KG1 (cell line): ENCODE results near the gene GALNT12.

Source experiments
- DNase-seq: peaks from one replicate; lab custom pipeline; 2025; lab: John Stamatoyannopoulos, UW

The GALNT12 gene

DNA sequence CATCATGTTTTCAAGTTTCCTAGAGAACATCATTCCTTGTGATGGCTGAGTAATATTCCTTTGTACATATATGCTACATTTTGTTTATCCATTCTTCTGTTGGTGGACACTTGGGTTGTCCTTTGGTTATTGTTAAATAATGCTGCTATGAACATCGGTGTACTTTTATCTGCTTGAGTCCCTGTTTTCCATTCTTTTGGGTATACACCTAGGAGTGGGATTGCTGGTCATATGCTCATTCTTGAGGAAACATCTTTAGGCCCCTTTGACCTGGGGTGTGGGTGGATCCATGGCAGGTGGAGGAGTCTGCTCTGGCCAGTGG lies 25.3 kb downstream of the GALNT12 start:
- no peak for DNase-seq

DNA sequence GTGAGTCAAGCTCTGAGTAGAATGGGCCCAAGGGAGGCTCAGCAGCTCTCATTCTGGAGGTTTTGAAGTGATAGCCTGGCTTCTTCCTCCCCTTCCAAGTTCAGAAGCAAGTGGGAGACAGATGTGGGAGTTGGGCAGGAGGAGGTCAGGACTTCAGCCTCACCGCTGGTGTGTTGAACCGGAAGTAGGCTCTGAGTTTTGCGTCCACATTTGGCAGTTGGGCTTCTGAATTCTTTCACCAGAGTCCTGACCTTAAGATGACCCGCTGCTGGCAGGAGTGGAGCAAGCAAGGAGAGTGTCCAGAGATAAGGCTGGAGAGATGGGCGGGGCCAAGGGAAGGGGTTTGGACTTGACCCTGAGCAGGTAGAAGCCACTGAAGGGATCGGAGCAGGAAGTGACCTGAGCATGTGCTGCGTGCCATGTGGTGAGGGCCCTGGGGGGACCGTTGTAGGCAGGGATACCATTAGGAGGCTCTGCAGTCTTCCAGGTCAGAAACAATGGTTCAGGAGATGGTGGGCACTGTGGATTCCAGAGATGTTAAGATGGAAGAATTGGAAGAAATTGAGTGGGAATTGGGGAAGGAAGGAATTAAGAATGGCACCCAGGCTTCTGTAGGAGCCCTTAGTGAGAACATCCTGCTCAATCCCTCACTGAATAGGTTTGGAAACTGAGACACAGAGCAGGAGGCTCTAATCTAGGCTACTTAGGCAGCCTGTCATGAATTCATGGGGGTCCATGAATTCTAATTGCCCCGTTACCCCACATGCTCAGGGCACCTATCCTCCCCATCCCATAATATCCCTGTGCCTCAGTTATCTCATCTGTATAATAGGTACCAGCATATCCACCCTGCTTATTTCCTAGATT lies 25.9 kb downstream of the GALNT12 start:
- DNase-seq, result no peak

DNA sequence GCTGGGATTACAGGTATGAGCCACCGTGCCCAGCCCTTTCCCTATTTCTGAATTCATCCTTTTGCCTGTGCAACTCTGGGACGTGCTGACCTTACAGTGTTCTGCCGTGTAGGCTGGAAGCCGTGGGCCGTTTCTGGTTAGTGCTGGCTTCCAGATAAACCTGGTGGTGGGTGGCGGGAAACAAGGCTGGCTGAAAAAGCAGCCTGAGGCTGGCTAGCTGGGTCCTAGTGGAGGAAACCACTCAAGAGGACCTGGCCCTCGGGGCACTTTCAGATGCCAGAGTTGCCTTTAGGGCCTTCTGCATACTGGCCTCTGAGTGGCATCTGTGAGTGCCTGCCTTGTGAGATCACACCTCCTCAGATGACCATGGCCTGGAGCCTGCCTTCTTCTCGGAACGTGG lies 26.9 kb downstream of the GALNT12 start:
- no peak for DNase-seq

DNA sequence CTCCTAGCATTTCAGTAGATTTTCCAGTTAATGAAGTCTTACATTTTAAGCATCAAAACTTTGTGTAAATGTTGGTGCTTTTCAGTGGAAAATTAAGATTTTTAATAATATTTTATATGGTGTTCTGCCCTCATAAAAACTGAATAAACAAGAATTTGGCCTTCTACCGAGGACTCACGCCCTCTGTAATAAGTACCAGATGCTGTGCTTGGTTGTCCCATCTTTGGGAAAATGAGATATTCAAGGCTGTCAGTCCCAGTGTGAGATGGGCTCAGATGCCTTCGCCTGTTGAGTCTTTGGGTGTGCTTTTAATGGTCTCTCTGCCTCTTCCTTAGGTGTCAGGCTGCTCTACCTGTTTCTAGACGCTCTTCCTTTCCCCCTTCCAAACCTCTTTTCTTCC lies 28.7 kb downstream of the GALNT12 start:
- no peak for DNase-seq

DNA sequence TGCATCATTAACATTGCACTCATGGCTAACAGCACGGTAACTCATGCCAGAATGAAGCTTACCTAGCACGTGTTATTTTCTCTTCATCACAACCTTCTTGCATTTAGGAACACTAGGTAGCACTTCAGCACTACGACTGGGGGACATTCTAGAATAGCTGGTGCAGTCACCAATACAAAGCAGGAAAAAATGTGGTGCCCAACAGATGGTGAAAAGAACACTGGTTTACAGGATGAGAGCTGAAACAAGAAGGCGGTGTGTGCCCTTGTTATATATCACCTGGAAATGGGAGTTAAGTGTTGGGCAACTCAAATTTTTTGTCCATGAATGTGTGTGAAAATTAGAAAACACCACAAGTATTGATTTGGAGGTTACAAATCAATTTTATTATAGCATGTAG lies 30.0 kb downstream of the GALNT12 start:
- DNase-seq, result no peak

DNA sequence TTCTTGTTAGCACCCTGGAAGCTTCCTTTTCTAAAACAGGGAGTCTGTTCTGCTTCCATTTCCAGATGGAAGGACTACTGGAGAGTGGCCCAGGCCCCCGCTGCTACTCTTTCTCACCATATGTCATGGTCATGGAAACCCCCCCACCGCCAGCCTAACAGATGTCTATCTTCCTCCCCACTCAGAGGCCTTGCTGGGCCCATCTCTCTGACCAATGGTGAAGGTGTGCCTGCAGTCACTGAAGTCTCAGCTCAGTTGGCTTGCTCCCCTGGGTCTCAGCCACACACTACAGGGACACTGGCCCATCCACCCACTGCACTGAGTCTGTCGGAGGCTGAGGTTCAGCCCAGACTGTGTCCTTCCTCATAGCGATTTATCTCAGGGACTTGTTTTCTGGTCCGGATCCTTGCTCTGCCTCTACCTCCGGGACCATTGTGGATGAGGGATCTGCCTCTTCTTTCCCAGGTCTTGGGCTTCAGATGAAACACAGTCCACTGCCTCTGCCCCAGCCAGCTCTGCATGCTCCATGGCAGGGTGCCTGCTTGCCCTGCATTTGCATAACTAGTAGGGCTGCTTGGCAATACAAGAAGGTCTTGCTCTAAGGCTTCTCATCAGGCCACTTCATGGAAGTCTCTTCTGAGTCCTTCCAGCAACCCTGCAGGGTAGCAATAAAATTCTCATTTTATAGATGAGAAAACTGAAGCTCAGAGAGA lies 30.8 kb downstream of the GALNT12 start:
- no peak for DNase-seq

DNA sequence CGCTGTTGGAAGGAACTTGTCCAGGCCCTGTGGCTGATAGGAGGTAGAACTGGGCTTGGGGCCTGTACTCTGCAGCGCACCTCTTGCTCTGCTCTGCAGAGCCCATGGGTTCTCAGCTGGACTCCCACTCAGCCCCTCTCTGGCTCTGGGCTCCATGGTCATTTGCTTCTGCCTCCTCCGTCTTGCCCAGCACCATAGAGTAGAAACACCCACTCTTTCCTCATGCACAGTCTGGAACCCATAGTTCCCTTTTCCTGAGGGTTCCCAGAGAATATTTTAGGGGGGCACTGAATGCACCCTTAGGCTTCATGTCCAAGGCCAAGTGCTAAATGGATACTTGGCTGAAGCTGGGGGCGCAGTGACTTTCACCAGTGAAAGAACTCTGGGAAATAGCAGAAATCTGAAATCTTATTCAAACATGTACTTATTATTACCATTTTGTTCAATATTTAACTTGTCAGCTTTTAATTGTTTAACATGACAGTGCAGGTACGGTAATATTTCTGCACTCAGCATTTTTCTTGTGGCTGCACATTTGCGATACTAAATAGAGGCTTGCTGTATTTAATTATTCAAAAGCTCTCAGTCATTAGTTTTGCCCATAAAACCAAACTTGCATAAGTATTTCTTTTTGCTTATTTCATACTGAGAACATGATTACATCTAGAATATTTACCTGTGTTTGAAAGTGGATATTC lies 31.5 kb downstream of the GALNT12 start:
- DNase-seq, result no peak

DNA sequence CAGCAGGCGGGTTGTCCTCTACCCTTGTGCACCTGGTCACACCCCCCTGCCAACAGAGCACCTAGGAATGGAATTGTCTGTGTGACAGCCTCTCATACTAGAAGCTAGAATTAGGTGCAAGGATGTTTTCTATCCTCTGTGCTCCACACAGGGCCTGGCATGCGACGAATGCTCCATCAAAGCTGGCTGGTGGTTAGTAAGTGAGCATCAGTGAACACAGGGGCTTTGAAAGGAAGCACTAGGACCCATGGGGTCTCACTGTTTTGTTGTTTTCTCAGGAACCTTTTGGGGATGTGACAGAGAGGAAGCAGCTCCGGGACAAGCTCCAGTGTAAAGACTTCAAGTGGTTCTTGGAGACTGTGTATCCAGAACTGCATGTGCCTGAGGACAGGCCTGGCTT lies 32.3 kb downstream of the GALNT12 start:
- DNase-seq, result no peak

DNA sequence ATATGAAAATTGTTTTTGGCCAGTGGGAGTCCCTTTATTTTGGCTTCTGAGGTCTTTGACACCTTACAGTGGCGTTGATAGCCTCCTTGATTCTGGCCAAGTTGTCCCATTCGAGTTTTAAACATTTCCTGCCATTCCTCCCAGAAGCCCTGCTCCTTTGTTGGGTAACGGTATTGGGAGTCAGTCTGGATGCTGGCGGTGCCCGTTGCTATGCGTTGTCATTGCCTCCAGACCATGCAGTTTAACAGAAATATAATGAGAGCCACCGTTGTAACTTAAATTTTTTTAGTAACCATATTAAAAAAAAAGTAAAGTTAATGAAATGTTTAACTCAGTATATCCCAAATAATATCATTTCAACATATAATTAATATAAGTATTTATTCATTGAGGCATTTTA lies 35.0 kb downstream of the GALNT12 start:
- DNase-seq, result no peak

DNA sequence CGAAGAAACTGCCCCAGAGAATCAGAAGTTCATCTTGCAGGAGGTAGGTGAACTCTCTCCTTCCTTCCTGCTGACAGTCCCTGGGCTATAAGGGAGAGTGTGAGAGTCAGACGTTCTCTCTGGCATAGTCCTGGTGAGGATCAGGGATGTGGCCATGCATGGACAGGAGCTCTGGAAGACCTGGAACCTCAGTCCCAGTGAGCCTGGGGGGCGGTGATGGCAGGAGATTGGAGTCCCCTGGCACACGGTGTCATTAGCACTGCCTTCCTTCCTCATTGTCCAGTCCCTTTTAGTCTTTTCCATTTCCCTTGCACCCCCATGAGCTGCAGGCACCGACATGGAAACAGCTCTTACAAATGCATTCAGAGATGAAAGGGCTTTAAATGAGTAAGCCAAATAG lies 38.6 kb downstream of the GALNT12 start:
- DNase-seq, result no peak

DNA sequence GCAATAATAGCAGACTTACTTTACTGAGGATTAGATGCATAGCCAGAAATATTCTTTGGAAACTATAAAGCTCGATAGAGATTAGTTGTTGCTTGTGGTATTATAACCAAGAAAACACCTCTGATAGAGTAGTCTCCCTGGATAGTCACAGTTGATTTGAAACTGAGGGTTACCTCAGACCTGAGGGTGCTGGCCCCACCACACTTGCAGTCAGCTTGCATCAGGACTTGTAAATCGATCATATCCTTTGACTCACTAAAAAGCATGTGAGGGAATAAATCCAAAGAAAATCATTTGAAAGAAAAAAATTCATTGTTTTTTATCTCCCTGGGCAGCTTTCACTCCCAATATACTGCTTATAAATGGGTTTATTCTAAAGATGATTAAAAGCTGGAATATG lies 39.4 kb downstream of the GALNT12 start:
- DNase-seq, result no peak

DNA sequence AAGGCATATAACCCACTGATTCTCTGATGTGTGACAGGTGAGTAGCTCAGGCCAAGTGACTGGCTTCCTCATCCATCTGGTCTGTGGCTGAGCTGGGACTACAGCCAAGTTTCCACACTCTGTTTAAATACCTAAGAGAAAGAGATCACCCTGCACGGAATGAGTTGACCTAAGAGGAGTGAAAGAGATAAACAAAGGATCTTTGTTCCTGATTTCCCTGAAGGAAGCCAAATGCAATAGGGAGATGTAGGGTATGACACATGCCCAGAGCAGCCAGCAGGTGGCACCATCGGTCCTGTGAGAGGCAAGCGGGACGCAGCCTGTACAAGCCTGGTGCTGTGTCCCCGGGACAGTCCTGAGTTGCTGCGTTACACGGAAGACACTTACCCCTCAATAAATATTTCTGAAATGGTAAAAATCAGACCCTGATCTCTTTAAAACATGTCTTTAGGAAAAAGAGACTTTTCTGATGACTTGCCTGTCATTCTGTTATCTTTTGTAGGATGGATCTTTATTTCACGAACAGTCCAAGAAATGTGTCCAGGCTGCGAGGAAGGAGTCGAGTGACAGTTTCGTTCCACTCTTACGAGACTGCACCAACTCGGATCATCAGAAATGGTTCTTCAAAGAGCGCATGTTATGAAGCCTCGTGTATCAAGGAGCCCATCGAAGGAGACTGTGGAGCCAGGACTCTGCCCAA lies 41.1 kb downstream of the GALNT12 start:
- peak; percentile 58 for DNase-seq

DNA sequence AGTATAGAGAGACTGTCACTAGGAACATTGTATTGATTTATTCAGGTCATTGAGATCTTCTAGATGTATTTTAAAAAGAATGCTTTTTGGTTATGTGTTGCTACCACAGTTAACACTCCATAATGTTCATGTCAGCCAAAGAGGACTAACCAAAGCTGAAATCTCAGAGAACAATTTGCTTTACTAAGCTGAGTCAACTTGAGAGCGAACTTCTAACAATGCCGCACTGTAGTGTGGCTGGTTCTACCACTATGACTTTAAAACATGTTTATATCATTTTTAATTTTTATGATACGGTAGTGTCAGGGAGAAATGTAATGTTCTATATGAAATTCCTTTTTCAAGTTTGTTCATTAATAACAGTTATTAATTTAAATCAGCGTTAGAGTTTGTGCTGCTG lies 42.1 kb downstream of the GALNT12 start:
- no peak for DNase-seq

DNA sequence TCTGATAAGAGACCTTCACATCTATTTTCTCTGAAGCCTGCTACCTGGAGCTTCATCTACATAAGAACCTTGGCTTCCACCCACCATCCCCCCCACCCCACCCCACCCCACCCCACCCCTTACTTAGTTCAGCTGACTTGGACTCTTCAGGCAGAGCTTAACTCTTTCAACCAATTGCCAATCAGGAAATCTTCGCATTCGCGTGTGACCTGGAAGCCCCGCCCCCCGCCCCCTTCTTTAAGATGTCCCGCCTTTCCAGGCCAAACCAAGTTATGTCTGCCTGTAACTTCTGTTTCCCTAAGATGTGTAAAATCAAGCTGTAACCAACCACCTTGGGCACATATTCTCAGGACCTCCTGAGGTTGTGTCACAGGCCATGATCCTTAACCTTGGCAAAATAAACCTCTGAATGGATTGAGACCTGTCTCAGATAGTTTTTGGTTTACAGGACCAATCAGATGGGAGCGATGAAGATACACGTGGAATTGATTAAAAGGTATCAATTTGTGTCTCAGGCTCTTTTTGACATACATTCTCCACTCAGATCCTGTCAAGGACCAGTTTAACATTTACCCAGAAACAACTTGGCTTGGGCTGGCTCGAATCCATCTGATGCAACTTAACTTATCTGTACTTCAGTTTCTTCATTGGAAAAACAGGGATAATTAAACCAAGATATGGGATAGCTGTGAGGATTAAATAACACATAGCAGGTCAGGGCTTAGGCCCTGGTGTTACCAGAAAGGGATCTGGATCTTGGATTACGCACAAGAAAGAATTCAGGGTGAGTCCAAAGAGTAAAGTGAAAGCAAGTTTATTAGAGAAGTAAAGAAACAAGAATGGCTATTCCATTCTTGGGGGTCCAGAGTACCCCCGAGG lies 43.6 kb downstream of the GALNT12 start:
- DNase-seq, result no peak

DNA sequence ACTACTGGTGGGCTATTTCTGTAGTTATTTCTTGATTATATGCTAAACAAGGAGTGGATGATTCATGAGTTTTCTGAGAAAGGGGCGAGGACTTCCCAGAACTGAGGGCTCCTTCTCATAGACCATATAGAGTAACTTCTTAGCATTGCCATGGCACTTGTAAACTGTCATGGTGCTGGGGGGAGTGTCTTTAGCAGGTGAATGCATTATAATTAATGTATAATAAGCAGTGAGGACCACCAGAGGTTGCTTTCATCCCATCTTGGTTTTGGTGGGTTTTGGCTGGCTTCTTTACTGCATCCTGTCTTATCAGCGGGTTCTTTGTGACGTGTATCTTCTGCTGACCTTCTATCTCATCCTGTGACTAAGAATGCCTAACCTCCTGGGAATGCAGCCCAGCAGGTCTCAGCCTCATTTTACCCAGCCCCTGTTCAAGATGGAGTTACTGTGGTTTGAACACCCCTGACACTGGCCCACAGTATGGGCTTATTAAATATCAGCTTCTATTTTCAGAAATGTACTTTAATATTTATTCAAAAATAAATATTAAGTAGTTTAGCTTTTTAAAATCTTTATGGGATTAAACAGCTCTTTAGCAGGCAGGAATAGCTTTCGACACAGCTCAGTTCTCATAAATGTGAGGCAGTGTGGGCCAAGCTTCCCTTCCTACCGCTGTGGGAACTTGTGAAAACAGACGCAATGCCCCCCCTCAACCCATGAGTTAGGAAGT lies 44.4 kb downstream of the GALNT12 start:
- DNase-seq, result no peak

DNA sequence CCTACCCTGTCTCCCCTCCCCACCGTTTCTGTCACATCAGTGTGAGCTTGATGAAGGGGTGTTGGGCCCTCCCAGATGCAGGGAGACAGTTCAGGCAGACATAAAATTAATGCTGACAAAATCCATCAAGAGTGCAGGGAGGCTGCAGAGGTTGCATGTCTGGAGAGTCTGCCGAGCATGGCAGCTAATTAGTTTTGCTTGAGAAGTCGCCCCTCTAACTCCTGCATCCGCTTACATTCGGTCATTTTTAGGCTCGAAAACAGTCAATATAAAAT lies 44.9 kb downstream of the GALNT12 start:
- DNase-seq, result no peak

DNA sequence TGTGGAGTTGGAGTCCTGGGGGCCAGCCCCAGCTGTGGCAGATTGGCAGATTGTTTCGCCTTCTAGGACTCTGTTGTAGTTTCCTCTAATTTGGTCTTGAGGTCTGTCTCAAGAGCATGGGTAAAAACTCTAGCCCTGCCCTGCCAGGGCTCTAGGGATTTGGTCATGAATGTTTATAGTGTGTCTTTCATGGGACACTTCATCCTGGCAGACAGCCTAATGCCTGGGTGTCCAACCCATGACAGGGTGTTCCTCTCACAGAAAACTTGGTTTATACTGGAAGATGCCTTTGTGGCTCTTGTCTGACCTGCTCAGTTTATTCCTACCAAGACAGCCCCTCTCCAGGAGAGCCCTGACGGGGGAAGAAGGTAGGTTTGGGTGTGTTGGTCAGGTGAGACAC lies 45.5 kb downstream of the GALNT12 start:
- no peak for DNase-seq

DNA sequence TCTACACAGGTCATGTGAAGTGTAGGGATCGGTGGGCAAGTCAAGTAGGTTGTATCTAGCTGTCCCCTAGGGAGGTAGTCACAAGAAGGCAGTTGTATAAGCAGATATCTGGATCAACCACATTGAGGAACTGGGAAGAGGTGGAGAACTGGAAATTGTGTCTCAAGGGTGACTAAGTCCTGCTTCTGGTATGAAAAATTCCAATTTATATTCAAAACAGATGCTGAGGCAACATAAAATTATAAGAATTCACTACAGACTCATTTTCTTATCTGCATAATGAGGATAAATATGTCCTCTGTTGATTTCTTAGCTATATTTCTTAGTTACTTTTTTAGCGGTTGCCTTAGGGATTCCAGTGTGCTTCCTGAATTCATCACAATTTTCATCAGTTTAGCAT lies 46.8 kb downstream of the GALNT12 start:
- no peak for DNase-seq

DNA sequence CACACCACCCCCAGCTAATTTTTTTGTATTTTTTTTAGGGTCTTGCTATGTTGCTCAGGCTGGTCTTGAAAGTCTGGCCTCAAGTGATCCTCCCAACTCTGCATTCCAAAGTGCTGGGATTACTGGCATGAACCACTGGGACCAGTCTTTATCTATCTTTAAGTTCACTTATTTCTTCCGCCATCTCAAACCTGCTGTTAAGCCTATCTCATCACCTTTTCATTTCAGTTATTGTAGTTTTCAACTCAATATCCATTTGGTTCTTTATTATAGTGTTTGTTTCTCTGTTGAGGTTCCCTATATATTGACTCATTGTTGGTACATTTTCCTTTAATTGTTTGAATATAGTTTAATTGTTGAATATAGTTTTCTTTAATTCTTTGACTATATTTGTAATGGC lies 48.1 kb downstream of the GALNT12 start:
- DNase-seq, result no peak

DNA sequence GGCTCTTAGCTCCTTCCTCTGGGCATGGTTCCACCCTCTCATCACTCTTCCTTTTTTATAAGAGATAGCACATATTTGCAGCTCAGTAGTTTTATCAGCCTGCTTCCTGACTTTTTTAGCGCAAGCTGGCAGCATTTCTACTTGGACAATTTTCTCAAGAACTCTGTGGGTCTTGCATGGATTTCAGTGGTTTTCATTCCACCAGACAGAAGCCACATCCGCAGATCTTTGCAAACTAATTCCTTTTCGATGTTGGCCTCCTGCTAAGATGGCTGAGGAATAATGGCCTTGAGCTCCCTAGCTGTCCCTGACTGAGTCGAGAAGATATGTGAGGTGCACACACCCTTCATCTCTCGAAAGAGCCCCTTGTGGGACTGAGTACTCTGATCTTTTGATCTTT lies 49.5 kb downstream of the GALNT12 start:
- no peak for DNase-seq

DNA sequence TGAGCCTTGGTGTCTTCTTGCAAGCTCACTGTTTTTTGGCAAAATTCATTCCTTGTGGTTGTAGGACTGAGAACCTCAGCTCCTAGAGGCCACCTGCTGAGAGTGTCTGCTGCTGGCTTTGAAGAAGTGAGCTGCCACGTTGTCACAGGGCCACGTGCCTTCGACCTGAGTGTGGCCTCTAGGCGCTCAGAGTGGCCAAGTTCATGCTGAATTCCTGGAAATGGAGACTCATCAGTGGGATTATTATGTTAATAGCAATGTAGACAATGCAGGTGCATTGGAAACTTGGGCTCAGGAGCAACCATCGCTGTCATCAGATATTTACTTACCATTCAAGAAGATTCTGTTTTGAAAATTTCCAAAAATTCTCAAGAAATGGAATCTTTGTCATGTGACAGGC lies 52.5 kb downstream of the GALNT12 start:
- no peak for DNase-seq
